ENCODE measurements around the gene TIMD4. TPM values are rescaled to one million over a fixed set of nuclear protein-coding genes. Genes with fewer than 3 reads are reported as not detected.
"Not testable (repeated sequence)": the region's sequence is repeated elsewhere in the genome, so short reads cannot be mapped to it uniquely, and the experiment has no call there.

TIMD4 gene
- polyA plus RNA-seq, 4 donors, result 0.46 to 0.62 (median 0.56) TPM

- not testable (repeated sequence) for DNase-seq (ENCODE audit: low read depth in 4 of 4, low spot score in 2 of 4)
Observed at GRCh38 chr5:156925767-156926166, 37.3 kb downstream of the TIMD4 start.

- DNase-seq (ENCODE audit: low read depth in 4 of 4, low spot score in 2 of 4), result no peak
Observed at GRCh38 chr5:156922207-156922792, 40.7 kb downstream of the TIMD4 start.

GRCh38 chr5:156920861-156921431, 42.1 kb downstream of the TIMD4 start:
- no peak for DNase-seq (ENCODE audit: low read depth in 4 of 4, low spot score in 2 of 4)

- DNase-seq (ENCODE audit: low read depth in 4 of 4, low spot score in 2 of 4), result no peak
Observed at GRCh38 chr5:156920042-156920860, 42.8 kb downstream of the TIMD4 start.

- DNase-seq (ENCODE audit: low read depth in 4 of 4, low spot score in 2 of 4), result no peak
Observed at GRCh38 chr5:156918311-156918845, 44.6 kb downstream of the TIMD4 start.

GRCh38 chr5:156914371-156914737, 48.7 kb downstream of the TIMD4 start:
- DNase-seq (ENCODE audit: low read depth in 4 of 4, low spot score in 2 of 4), result no peak

GRCh38 chr5:156913719-156914370, 49.2 kb downstream of the TIMD4 start:
- no peak for DNase-seq (ENCODE audit: low read depth in 4 of 4, low spot score in 2 of 4)

GRCh38 chr5:156913355-156913718, 49.7 kb downstream of the TIMD4 start:
- DNase-seq (ENCODE audit: low read depth in 4 of 4, low spot score in 2 of 4), result no peak

GRCh38 chr5:156912869-156913268, 50.2 kb downstream of the TIMD4 start:
- DNase-seq (ENCODE audit: low read depth in 4 of 4, low spot score in 2 of 4), result no peak

- DNase-seq (ENCODE audit: low read depth in 4 of 4, low spot score in 2 of 4), result no peak
Observed at GRCh38 chr5:156909180-156909579, 53.8 kb downstream of the TIMD4 start.

- DNase-seq (ENCODE audit: low read depth in 4 of 4, low spot score in 2 of 4), result no peak
Observed at GRCh38 chr5:156907667-156908066, 55.4 kb downstream of the TIMD4 start.

- no peak for DNase-seq (ENCODE audit: low read depth in 4 of 4, low spot score in 2 of 4)
Observed at GRCh38 chr5:156906807-156907206, 56.2 kb downstream of the TIMD4 start.

GRCh38 chr5:156896546-156896945, 66.5 kb downstream of the TIMD4 start:
- no peak for DNase-seq (ENCODE audit: low read depth in 4 of 4, low spot score in 2 of 4)

- no peak for DNase-seq (ENCODE audit: low read depth in 4 of 4, low spot score in 2 of 4)
Observed at GRCh38 chr5:156893517-156893916, 69.5 kb downstream of the TIMD4 start.

- DNase-seq (ENCODE audit: low read depth in 4 of 4, low spot score in 2 of 4), result no peak
Observed at GRCh38 chr5:156892864-156893263, 70.2 kb downstream of the TIMD4 start.

GRCh38 chr5:156892223-156892622, 70.8 kb downstream of the TIMD4 start:
- DNase-seq (ENCODE audit: low read depth in 4 of 4, low spot score in 2 of 4), result no peak

- no peak for DNase-seq (ENCODE audit: low read depth in 4 of 4, low spot score in 2 of 4)
Observed at GRCh38 chr5:156888520-156888919, 74.5 kb downstream of the TIMD4 start.

GRCh38 chr5:156883316-156883875, 79.6 kb downstream of the TIMD4 start:
- no peak for DNase-seq (ENCODE audit: low read depth in 4 of 4, low spot score in 2 of 4)

GRCh38 chr5:156879665-156880285, 83.3 kb downstream of the TIMD4 start:
- DNase-seq (ENCODE audit: low read depth in 4 of 4, low spot score in 2 of 4), result no peak

- DNase-seq (ENCODE audit: low read depth in 4 of 4, low spot score in 2 of 4), result no peak
Observed at GRCh38 chr5:156871212-156871611, 91.8 kb downstream of the TIMD4 start.

GRCh38 chr5:156870498-156870839, 92.6 kb downstream of the TIMD4 start:
- DNase-seq (ENCODE audit: low read depth in 4 of 4, low spot score in 2 of 4), result no peak

All from left renal cortex interstitium (tissue), 4 donors.